NCI-H774 (cell line): Measurements from ENCODE around the gene KL.

Experiments
- DNase-seq: peaks from one replicate; lab custom pipeline; 2025; lab: John Stamatoyannopoulos, UW

KL gene

GRCh38 chr13:33081666-33082065 lies 65.4 kb downstream of the KL start:
- no peak for DNase-seq

- DNase-seq, result no peak
Observed at GRCh38 chr13:33083054-33083453, 66.8 kb downstream of the KL start.

GRCh38 chr13:33087091-33087490 lies 70.9 kb downstream of the KL start:
- no peak for DNase-seq

- DNase-seq, result no peak
Observed at GRCh38 chr13:33087790-33088189, 71.6 kb downstream of the KL start.

- peak; percentile 9 for DNase-seq
Observed at GRCh38 chr13:33089311-33089710, 73.1 kb downstream of the KL start.

GRCh38 chr13:33090755-33091414 lies 74.7 kb downstream of the KL start:
- DNase-seq, result no peak

- DNase-seq, result no peak
Observed at GRCh38 chr13:33091415-33091774, 75.2 kb downstream of the KL start.

GRCh38 chr13:33092073-33092987 lies 76.1 kb downstream of the KL start:
- DNase-seq, result no peak

GRCh38 chr13:33096886-33097605 lies 80.8 kb downstream of the KL start:
- DNase-seq, result no peak

GRCh38 chr13:33099860-33100259 lies 83.6 kb downstream of the KL start:
- DNase-seq, result no peak

GRCh38 chr13:33100886-33101285 lies 84.7 kb downstream of the KL start:
- no peak for DNase-seq

GRCh38 chr13:33101835-33102234 lies 85.6 kb downstream of the KL start:
- no peak for DNase-seq

GRCh38 chr13:33103457-33103856 lies 87.2 kb downstream of the KL start:
- no peak for DNase-seq

GRCh38 chr13:33105387-33106005 lies 89.3 kb downstream of the KL start:
- no peak for DNase-seq

- no peak for DNase-seq
Observed at GRCh38 chr13:33106656-33107360, 90.6 kb downstream of the KL start.

GRCh38 chr13:33107361-33107760 lies 91.1 kb downstream of the KL start:
- no peak for DNase-seq

- no peak for DNase-seq
Observed at GRCh38 chr13:33108620-33109019, 92.4 kb downstream of the KL start.

- no peak for DNase-seq
Observed at GRCh38 chr13:33109271-33109697, 93.1 kb downstream of the KL start.

GRCh38 chr13:33109801-33110200 lies 93.6 kb downstream of the KL start:
- DNase-seq, result no peak

- no peak for DNase-seq
Observed at GRCh38 chr13:33110386-33110712, 94.1 kb downstream of the KL start.

- DNase-seq, result no peak
Observed at GRCh38 chr13:33110713-33111413, 94.6 kb downstream of the KL start.
